ENCODE results near the gene SLC25A36. TPM values are rescaled to one million over a fixed set of nuclear protein-coding genes. Genes with fewer than 3 reads are reported as not detected.

SLC25A36 gene
- total RNA-seq, 5 donors from 2014 or later (not counting 1 experiment from before 2014, with no cell fraction given): 44.4 to 112 (median 58.6) TPM

- no peak overlapping the region for H3K27ac ChIP-seq (ENCODE audit: low read length)
- no peak overlapping the region for H3K4me3 ChIP-seq (ENCODE audit: control insufficient read depth in 1 of 2, extremely low read depth in 1 of 2, low read length in 1 of 2)
- Mint-ChIP-seq H3K9me3 (no peaks in the 10 kb centered on the region), H3K36me3 (no peaks in the 10 kb centered on the region), H3K27ac (no peak overlapping the region), H3K4me1 (no peaks in the 10 kb centered on the region), H3K27me3 (peaks cover 29 to 31% of the 10 kb centered on the region in 2 donors), H3K4me3 (no peak overlapping the region)
- no peak for DNase-seq
- ChIA-PET CTCF (interaction anchor here in 1 of 2 donors (0.6 to 1.0 kb wide), 2 partner anchors 22 to 275 kb away, joined by 3 read pairs; no protein-coding TSS in a partner anchor), POLR2A (no interaction called here)
- H3K4me1 ChIP-seq (ENCODE audit: control insufficient read depth in 1 of 2, extremely low read depth in 1 of 2, insufficient read depth in 2 of 2, low read length in 2 of 2): no peaks in the 10 kb centered on the region
- no peaks in the 10 kb centered on the region for H3K36me3 ChIP-seq (ENCODE audit: control insufficient read depth in 2 of 2, extremely low read depth in 1 of 2, insufficient read depth in 1 of 2, low read length in 1 of 2)
- no peaks in the 10 kb centered on the region for H3K9me3 ChIP-seq
- ATAC-seq (replicated peaks in 1 of 4): no peak
- H3K27me3 ChIP-seq (replicated peaks in 1 of 2; ENCODE audit: control insufficient read depth in 2 of 2, extremely low read depth in 1 of 2, insufficient read depth in 2 of 2, low read length in 1 of 2): peaks cover 0 to 3% of the 10 kb centered on the region in 2 experiments
Observed at GRCh38 chr3:140916603-140917002, 25.0 kb upstream of the SLC25A36 start.

GRCh38 chr3:140917772-140918171 is 23.9 kb upstream of the SLC25A36 start:
- no peaks in the 10 kb centered on the region for H3K9me3 ChIP-seq
- no peak overlapping the region for H3K4me3 Mint-ChIP-seq
- WGBS (ENCODE audit: insufficient coverage): 100% methylated on average over 1 of the region's 5 CpGs
- ChIA-PET CTCF (interaction anchor here in 1 of 2 donors (0.6 kb wide), 1 partner anchor 504 kb away, joined by 7 read pairs; no protein-coding TSS in a partner anchor), POLR2A (no interaction called here)
- ATAC-seq (replicated peaks in 1 of 4) (no peak), DNase-seq (no peak)
- peaks cover 29 to 31% of the 10 kb centered on the region in 2 donors for H3K27me3 Mint-ChIP-seq
- H3K36me3 Mint-ChIP-seq: no peaks in the 10 kb centered on the region
- H3K9me3 Mint-ChIP-seq: no peaks in the 10 kb centered on the region
- no peaks in the 10 kb centered on the region for H3K4me1 ChIP-seq (ENCODE audit: control insufficient read depth in 1 of 2, extremely low read depth in 1 of 2, insufficient read depth in 2 of 2, low read length in 2 of 2)
- no peak overlapping the region for H3K27ac ChIP-seq (ENCODE audit: low read length)
- no peaks in the 10 kb centered on the region for H3K36me3 ChIP-seq (ENCODE audit: control insufficient read depth in 2 of 2, extremely low read depth in 1 of 2, insufficient read depth in 1 of 2, low read length in 1 of 2)
- H3K27ac Mint-ChIP-seq: no peak overlapping the region
- H3K4me1 Mint-ChIP-seq: no peaks in the 10 kb centered on the region
- H3K27me3 ChIP-seq (replicated peaks in 1 of 2; ENCODE audit: control insufficient read depth in 2 of 2, extremely low read depth in 1 of 2, insufficient read depth in 2 of 2, low read length in 1 of 2): peaks cover 0 to 3% of the 10 kb centered on the region in 2 experiments
- H3K4me3 ChIP-seq (ENCODE audit: control insufficient read depth in 1 of 2, extremely low read depth in 1 of 2, low read length in 1 of 2): no peak overlapping the region

- no peaks in the 10 kb centered on the region for H3K36me3 Mint-ChIP-seq
- CTCF ChIA-PET: no interaction called here
Observed at GRCh38 chr3:140920029-140920428, 21.6 kb upstream of the SLC25A36 start.

GRCh38 chr3:140922634-140923033 is 19.0 kb upstream of the SLC25A36 start:
- no CpG with 5 or more reads among the region's 1 CpG for WGBS (ENCODE audit: insufficient coverage)
- no peaks in the 10 kb centered on the region for H3K9me3 Mint-ChIP-seq
- H3K4me1 Mint-ChIP-seq: no peaks in the 10 kb centered on the region
- Histone ChIP-seq H3K4me3 (ENCODE audit: control insufficient read depth in 1 of 2, extremely low read depth in 1 of 2, low read length in 1 of 2) (no peak overlapping the region), H3K36me3 (ENCODE audit: control insufficient read depth in 2 of 2, extremely low read depth in 1 of 2, insufficient read depth in 1 of 2, low read length in 1 of 2) (no peaks in the 10 kb centered on the region), H3K27me3 (replicated peaks in 1 of 2; ENCODE audit: control insufficient read depth in 2 of 2, extremely low read depth in 1 of 2, insufficient read depth in 2 of 2, low read length in 1 of 2) (peaks cover 0 to 5% of the 10 kb centered on the region in 2 experiments), H3K9me3 (no peaks in the 10 kb centered on the region), H3K27ac (ENCODE audit: low read length) (no peak overlapping the region), H3K4me1 (ENCODE audit: control insufficient read depth in 1 of 2, extremely low read depth in 1 of 2, insufficient read depth in 2 of 2, low read length in 2 of 2) (no peaks in the 10 kb centered on the region)
- ChIA-PET POLR2A (interaction anchor here in 1 of 2 donors (0.5 kb wide), 1 partner anchor 1976 kb away, joined by 5 read pairs; the partner anchor contains the start of genes FOXL2 and FOXL2NB), CTCF (interaction anchor here in 1 of 2 donors (0.7 to 1.2 kb wide), 5 partner anchors 21 to 53 kb away, joined by 3 to 5 read pairs (median 3); no protein-coding TSS in a partner anchor)
- H3K27me3 Mint-ChIP-seq: peaks cover 14 to 17% of the 10 kb centered on the region in 2 donors
- ATAC-seq (replicated peaks in 1 of 4) (peak; percentile 53 to 63 (median 58)), DNase-seq (peak in 1 of 35 experiments; percentile 34)
- H3K36me3 Mint-ChIP-seq: no peaks in the 10 kb centered on the region
- H3K27ac Mint-ChIP-seq: no peak overlapping the region
- H3K4me3 Mint-ChIP-seq: no peak overlapping the region

More at GRCh38 chr3:140920029-140920428, 21.6 kb upstream of the SLC25A36 start:
- H3K4me3 Mint-ChIP-seq: no peak overlapping the region
- no peak for ATAC-seq (replicated peaks in 1 of 4)
- no peak overlapping the region for H3K27ac Mint-ChIP-seq
- POLR2A ChIA-PET: no interaction called here
- Histone ChIP-seq H3K36me3 (ENCODE audit: control insufficient read depth in 2 of 2, extremely low read depth in 1 of 2, insufficient read depth in 1 of 2, low read length in 1 of 2) (no peaks in the 10 kb centered on the region), H3K27ac (ENCODE audit: low read length) (no peak overlapping the region), H3K4me1 (ENCODE audit: control insufficient read depth in 1 of 2, extremely low read depth in 1 of 2, insufficient read depth in 2 of 2, low read length in 2 of 2) (no peaks in the 10 kb centered on the region), H3K27me3 (replicated peaks in 1 of 2; ENCODE audit: control insufficient read depth in 2 of 2, extremely low read depth in 1 of 2, insufficient read depth in 2 of 2, low read length in 1 of 2) (peaks cover 0 to 3% of the 10 kb centered on the region in 2 experiments), H3K4me3 (ENCODE audit: control insufficient read depth in 1 of 2, extremely low read depth in 1 of 2, low read length in 1 of 2) (no peak overlapping the region), H3K9me3 (no peaks in the 10 kb centered on the region)
- peaks cover 21 to 29% of the 10 kb centered on the region in 2 donors for H3K27me3 Mint-ChIP-seq
- no peaks in the 10 kb centered on the region for H3K9me3 Mint-ChIP-seq
- H3K4me1 Mint-ChIP-seq: no peaks in the 10 kb centered on the region
- no peak for DNase-seq
- WGBS (ENCODE audit: insufficient coverage): 100% methylated on average over 1 of the region's 2 CpGs

GRCh38 chr3:140924097-140924873 is 17.4 kb upstream of the SLC25A36 start:
- DNase-seq: no peak
- Mint-ChIP-seq H3K4me1 (no peaks in the 10 kb centered on the region), H3K9me3 (no peaks in the 10 kb centered on the region), H3K27ac (no peak overlapping the region), H3K4me3 (no peak overlapping the region), H3K27me3 (peaks cover 16% of the 10 kb centered on the region in 2 donors), H3K36me3 (no peaks in the 10 kb centered on the region)
- H3K4me1 ChIP-seq (ENCODE audit: control insufficient read depth in 1 of 2, extremely low read depth in 1 of 2, insufficient read depth in 2 of 2, low read length in 2 of 2): no peaks in the 10 kb centered on the region
- no peaks in the 10 kb centered on the region for H3K36me3 ChIP-seq (ENCODE audit: control insufficient read depth in 2 of 2, extremely low read depth in 1 of 2, insufficient read depth in 1 of 2, low read length in 1 of 2)
- H3K4me3 ChIP-seq (ENCODE audit: control insufficient read depth in 1 of 2, extremely low read depth in 1 of 2, low read length in 1 of 2): no peak overlapping the region
- H3K27me3 ChIP-seq (replicated peaks in 1 of 2; ENCODE audit: control insufficient read depth in 2 of 2, extremely low read depth in 1 of 2, insufficient read depth in 2 of 2, low read length in 1 of 2): peaks cover 0 to 3% of the 10 kb centered on the region in 2 experiments
- WGBS (ENCODE audit: insufficient coverage): 76% methylated on average over 3 of the region's 6 CpGs
- no peaks in the 10 kb centered on the region for H3K9me3 ChIP-seq
- no peak for ATAC-seq (replicated peaks in 1 of 4)
- ChIA-PET CTCF (interaction anchor here in 1 of 2 donors (0.6 kb wide), 1 partner anchor 14 kb away, joined by 3 read pairs; no protein-coding TSS in a partner anchor), POLR2A (no interaction called here)
- no peak overlapping the region for H3K27ac ChIP-seq (ENCODE audit: low read length)

GRCh38 chr3:140927279-140928069 is 14.2 kb upstream of the SLC25A36 start:
- Histone ChIP-seq H3K27me3 (replicated peaks in 1 of 2; ENCODE audit: control insufficient read depth in 2 of 2, extremely low read depth in 1 of 2, insufficient read depth in 2 of 2, low read length in 1 of 2) (peaks cover 0 to 6% of the 10 kb centered on the region in 2 experiments), H3K9me3 (no peaks in the 10 kb centered on the region), H3K4me1 (ENCODE audit: control insufficient read depth in 1 of 2, extremely low read depth in 1 of 2, insufficient read depth in 2 of 2, low read length in 2 of 2) (no peaks in the 10 kb centered on the region), H3K4me3 (ENCODE audit: control insufficient read depth in 1 of 2, extremely low read depth in 1 of 2, low read length in 1 of 2) (no peak overlapping the region), H3K36me3 (ENCODE audit: control insufficient read depth in 2 of 2, extremely low read depth in 1 of 2, insufficient read depth in 1 of 2, low read length in 1 of 2) (no peaks in the 10 kb centered on the region), H3K27ac (ENCODE audit: low read length) (no peak overlapping the region)
- ATAC-seq (replicated peaks in 1 of 4) (no peak), DNase-seq (no peak)
- ChIA-PET POLR2A (no interaction called here), CTCF (interaction anchor here in 1 of 2 donors (1.3 kb wide), 1 partner anchor 178 kb away, joined by 3 read pairs; no protein-coding TSS in a partner anchor)
- Mint-ChIP-seq H3K4me3 (no peak overlapping the region), H3K9me3 (no peaks in the 10 kb centered on the region), H3K27me3 (peaks cover 16 to 32% of the 10 kb centered on the region in 2 donors), H3K4me1 (peaks cover 0 to 4% (median 0%) of the 10 kb centered on the region in 3 donors), H3K27ac (no peak overlapping the region), H3K36me3 (no peaks in the 10 kb centered on the region)
- no CpG with 5 or more reads among the region's 3 CpGs for WGBS (ENCODE audit: insufficient coverage)
